Activated CD4-positive, alpha-beta T cell treated with anti-CD3 and anti-CD28 coated beads, Interleukin-2, amount 50 U/mL, for 48 hours (primary cell): ENCODE data around the gene CTPS2.
"Not testable (repeated sequence)": the region's sequence is repeated elsewhere in the genome, so short reads cannot be mapped to it uniquely, and the experiment has no call there.

Experiments used
- DNase-seq, 2 experiments: peaks; one replicate each; pipeline ENCODE4 v3.0.0-alpha.2; 2020

The CTPS2 gene

DNA sequence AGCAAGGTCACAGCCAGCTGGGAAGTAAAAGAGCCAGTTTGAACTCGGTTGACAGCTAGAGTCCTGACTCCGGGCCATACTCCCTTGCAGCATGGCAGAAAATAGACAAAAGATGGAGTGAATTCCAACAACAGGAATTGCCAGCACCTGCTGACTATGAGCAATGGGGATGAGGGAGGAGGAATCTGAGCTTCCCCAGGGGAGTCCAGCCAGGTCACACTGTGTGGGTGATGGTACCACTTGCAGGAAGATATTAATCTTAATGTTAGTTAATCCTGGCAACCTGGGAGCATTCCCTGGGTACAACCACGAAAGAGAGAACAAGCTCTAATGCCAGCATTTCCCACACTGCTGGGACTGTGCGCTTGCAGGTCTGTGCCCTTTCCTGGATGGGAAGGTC, 110.6 kb downstream of the CTPS2 start:
- no peak for DNase-seq

DNA sequence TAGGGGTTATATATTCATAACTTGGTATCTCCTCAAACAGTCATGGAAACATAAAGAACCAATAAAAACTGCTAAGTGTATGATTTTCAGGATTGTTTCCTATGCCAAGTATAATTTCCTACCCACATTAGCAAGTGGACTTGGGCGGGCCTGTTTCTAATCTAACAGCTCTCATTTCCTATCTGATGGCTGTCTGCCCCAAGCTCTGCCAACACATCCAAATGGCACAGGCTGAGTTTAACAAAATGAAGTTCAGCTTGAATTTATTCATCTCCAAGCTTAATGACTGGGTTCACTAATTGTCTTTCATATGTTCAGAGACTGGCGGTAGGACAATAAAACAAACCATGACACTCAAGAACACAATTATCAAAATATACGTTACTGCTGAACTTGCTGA, 118.0 kb downstream of the CTPS2 start:
- no peak for DNase-seq

- DNase-seq, result no peak
Observed at GRCh38 chrX:16593801-16594200, 118.7 kb downstream of the CTPS2 start.

- no peak for DNase-seq
Observed at GRCh38 chrX:16592194-16592770, 120.2 kb downstream of the CTPS2 start.

- DNase-seq, result no peak
Observed at GRCh38 chrX:16589826-16590225, 122.6 kb downstream of the CTPS2 start.

DNA sequence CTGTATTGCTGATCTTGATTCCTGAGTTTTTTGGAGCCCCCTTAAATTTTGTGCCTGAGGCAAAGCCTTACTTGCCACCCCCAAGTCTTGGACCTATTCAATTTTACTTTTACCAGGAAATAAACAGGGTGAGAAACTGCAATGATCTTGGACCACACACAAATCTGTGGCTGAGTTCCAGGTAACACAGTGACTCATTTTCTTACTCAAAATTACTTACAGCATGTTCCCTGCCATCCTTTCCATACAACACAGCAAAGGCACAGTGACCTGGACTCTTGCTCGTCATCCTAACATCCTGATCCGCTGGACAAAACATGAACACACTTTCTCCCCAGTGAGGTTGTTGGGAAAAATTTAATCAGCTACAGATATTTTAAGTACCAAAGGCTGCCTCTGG, 123.3 kb downstream of the CTPS2 start:
- no peak for DNase-seq

GRCh38 chrX:16588266-16588665, 124.2 kb downstream of the CTPS2 start:
- no peak for DNase-seq

GRCh38 chrX:16587836-16588235, 124.6 kb downstream of the CTPS2 start:
- no peak for DNase-seq

DNA sequence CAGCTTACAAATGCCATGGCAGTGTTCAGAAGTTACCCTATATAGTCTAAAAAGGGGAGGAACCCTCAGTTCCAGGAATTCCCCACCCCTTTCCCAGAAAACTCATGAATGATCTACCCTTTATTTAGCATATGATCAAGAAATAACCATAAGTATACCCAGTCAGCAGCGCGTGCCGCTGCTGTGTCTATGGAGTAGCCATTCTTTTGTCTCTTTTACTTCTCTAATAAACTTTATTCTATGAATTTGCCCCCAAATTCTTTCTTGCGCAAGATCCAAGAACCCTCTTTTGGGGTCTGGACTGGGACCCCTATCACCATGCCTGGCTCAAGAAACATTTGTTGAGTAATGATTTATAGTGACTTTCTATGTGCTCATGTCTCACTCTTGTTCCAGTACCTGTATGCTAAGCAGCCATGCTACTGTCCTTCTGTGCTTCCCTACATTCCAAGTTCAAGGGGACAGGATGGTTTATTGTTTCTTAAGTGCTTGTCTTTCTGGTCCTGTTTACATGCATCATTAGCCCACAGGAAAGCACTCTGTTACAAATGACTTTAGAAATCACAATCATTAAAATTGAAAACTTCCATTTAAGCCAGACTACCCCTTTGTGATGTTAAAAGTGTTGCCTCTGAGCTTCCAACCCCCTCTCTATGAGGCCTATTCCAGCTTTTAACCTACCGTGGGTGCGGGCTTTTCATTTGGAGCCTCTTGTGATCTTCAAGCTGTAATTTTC, 125.9 kb downstream of the CTPS2 start:
- no peak for DNase-seq

DNA sequence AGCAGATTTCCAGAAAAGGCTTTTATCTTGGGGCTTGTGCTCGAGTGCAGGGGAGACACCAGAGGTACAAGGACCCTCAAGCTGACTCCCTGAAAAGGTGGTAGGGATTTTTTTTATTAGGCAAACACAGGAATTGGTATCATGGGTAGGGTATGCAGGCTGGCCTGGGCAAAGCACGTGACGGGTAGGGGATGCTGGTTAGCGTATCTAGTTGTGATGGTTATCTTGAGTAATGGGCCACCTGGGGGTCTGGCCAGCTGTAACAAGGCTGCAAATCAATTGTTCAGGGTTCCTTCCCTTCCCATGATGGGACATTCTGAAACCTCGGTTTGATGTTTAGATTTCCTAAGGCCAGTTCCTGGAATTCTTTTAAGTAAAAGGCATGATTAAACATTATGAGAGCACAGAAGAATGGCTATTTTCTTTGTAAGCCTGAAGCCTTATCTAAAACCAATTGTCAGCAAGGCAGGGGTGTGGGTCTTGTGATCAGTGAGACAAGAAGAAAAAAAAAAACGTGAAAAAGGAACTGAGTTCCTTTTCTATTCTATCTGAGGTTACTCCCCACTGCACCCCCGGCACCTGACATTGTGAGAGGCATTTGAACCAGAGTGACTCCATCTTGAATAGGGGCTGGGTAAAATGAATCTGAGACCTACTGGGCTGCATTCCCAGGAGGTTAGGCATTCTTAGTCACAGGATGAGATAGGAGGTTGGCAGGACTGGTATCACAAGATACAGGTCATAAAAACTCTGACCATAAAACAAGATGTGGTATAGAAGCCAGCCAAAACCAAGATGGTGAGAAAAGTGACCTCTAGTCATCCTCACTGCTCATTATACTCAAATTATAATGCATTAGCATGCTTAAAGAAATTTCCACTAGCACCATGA, 126.7 kb downstream of the CTPS2 start:
- DNase-seq, result no peak

DNA sequence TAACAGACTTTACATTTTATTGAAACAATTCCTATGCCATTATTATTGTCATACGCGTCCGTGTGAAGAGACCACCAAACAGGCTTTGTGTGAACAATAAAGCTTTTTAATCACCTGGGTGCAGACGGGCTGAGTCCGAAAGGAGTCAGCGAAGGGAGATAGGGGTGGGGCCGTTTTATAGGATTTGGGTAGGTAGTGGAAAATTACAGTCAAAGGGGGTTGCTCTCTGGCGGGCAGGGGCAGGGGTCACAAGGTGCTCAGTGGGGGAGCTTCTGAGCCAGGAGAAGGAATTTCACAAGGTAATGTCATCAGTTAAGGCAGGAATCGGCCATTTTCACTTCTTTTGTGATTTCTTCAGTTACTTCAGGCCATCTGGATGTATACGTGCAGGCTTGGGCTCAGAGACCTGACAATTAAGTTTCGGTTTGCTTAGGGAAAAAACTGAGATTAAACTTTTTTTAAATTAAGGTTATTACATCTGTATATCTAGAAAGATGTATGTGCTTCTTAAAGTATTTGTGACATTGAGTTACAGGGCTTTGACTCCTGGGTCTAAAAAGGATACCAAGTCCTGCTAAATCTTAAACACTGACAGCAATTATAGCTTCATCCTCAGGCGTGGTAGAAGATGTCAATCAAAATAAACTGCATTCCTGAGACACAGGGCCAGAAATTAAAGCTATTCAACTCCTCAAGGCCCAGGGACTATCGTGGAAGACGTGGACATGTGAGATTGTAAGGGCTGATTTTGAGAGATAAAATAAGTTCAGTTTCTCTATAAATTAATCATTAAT, 132.3 kb downstream of the CTPS2 start:
- DNase-seq, result not testable (repeated sequence)

GRCh38 chrX:16579517-16579916, 133.0 kb downstream of the CTPS2 start:
- DNase-seq, result no peak

- DNase-seq, result no peak
Observed at GRCh38 chrX:16578218-16578617, 134.3 kb downstream of the CTPS2 start.

- no peak for DNase-seq
Observed at GRCh38 chrX:16577483-16578029, 134.9 kb downstream of the CTPS2 start.

- DNase-seq, result not testable (repeated sequence)
Observed at GRCh38 chrX:16575388-16575787, 137.1 kb downstream of the CTPS2 start.

DNA sequence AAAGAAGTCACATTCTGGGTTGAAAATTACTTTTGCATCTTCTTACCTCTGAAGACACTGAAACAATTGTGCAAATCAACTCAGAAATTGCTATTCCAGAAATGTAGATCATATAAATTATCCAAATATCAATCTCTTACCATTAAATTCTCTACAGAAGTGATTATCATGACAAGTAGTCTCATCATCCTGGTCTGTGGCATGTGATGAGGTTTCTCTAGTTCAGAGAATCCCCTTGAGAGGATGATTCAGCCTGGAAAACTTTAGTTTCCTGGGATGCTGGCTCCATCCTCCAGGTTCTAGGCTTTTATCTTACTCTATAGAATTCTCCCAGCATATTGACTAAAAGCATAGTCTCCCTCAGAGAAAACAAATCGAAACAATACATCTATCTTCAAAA, 138.7 kb downstream of the CTPS2 start:
- DNase-seq, result no peak

GRCh38 chrX:16567681-16568080, 144.8 kb downstream of the CTPS2 start:
- DNase-seq, result no peak

GRCh38 chrX:16566571-16566970, 145.9 kb downstream of the CTPS2 start:
- no peak for DNase-seq

DNA sequence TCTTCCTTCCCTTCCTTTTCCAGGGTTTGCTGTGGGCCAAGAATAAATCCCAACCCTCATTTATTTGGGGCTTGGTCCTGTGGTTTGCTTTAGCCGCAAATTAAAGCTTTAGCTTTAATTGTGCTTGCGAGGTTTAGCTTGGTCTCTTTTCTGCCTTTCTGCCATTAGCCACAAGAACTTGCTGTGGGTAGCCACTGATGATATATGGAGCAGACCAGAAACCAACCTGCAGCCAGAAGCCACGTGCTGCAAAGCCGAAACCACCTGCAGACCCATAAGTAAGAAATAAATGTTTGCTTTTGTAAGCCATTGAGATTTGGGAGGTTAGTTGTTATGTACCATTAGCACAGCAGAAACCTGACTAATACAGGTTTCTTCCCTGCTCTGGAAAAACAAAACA, 152.3 kb downstream of the CTPS2 start:
- no peak for DNase-seq

GRCh38 chrX:16559206-16559619, 153.3 kb downstream of the CTPS2 start:
- no peak for DNase-seq

GRCh38 chrX:16558489-16558888, 154.0 kb downstream of the CTPS2 start:
- DNase-seq, result no peak

- DNase-seq, result no peak
Observed at GRCh38 chrX:16552546-16552945, 159.9 kb downstream of the CTPS2 start.

DNA sequence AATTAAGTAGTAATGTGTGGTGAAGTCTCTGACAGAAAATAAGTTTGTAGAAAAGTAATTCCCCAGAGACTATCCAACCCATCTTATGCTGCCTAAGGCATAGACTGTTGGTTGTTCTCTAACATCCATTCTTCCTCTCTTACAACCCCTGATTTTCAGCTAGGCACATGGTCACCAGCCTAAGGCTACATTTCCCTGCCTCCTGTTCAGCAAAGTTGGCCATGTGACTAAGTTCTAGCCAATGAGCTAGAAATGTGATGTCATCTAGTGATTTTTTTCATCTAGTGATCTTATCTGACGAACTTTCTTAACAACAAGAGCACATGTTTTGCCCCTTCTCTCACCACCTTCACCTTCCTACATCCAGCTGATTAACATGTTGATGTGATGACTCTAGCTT, 164.8 kb downstream of the CTPS2 start:
- no peak for DNase-seq
